ENCODE data around the gene CALD1.

- TF ChIP-seq ATF3 (IDR thresholded peaks at IDR 0.05) (no peak), JUND (IDR thresholded peaks at IDR 0.05) (no peak), CTCF (IDR thresholded peaks at IDR 0.05; ENCODE audit: low read depth, low read length, missing input control) (no peak), MAX (IDR thresholded peaks at IDR 0.05) (no peak), FOXA1 (IDR thresholded peaks at IDR 0.05) (no peak), REST (IDR thresholded peaks at IDR 0.05) (peak; percentile 19), TAF1 (conservative IDR thresholded peaks at IDR 0.05) (no peak), EGR1 (IDR thresholded peaks at IDR 0.05; ENCODE audit: low read depth in 2 of 2) (no peak), YY1 (IDR thresholded peaks at IDR 0.05) (no peak), RAD21 (IDR thresholded peaks at IDR 0.05) (no peak), SP1 (IDR thresholded peaks at IDR 0.05) (no peak)
Measured at GRCh38 chr7:134996097-134996550, 216.7 kb downstream of the CALD1 start.
